ENCODE results near the gene URGCP. TPM values are rescaled to one million over a fixed set of nuclear protein-coding genes. Genes with fewer than 3 reads are reported as not detected.
A peak's percentile ranks its signal among the peaks of the same experiment; 100 is the strongest.

URGCP gene
- total and polyA plus RNA-seq, 12 donors: 14.1 to 46.3 (median 38.6) TPM

DNA sequence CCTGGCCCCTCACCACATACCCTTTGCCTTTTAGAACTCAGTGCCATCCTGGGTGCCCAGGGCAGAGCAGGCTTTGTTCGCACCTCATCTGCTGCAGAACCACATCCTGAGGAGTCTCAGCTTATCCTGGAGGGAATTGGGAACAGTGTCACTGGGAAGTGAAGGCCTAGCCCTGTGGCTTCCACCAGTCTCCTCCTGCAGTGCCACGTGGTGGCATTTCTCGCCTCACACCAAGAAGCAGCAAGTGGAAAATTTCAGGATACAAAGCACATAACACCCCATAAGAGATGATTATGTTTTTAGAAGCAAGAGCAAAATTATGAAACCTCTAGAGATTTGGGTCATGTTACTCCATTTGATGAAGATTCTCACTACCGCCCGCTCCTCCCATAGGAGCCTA lies 46.7 kb upstream of the URGCP start:
- Histone ChIP-seq H3K27ac (no peak overlapping the region), H3K27me3 (no peaks in the 10 kb centered on the region), H3K36me3 (peaks cover 0 to 87% (median 35%) of the 10 kb centered on the region in 9 donors), H3K9me3 (no peaks in the 10 kb centered on the region), H3K4me1 (no peaks in the 10 kb centered on the region), H3K4me3 (no peak overlapping the region)
- ATAC-seq (no peak), DNase-seq (no peak)
- TF ChIP-seq, protein P1, sequence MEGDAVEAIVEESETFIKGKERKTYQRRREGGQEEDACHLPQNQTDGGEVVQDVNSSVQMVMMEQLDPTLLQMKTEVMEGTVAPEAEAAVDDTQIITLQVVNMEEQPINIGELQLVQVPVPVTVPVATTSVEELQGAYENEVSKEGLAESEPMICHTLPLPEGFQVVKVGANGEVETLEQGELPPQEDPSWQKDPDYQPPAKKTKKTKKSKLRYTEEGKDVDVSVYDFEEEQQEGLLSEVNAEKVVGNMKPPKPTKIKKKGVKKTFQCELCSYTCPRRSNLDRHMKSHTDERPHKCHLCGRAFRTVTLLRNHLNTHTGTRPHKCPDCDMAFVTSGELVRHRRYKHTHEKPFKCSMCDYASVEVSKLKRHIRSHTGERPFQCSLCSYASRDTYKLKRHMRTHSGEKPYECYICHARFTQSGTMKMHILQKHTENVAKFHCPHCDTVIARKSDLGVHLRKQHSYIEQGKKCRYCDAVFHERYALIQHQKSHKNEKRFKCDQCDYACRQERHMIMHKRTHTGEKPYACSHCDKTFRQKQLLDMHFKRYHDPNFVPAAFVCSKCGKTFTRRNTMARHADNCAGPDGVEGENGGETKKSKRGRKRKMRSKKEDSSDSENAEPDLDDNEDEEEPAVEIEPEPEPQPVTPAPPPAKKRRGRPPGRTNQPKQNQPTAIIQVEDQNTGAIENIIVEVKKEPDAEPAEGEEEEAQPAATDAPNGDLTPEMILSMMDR (IDR thresholded peaks at IDR 0.05): no peak
- intact Hi-C loops (cut with DNase I): no loop called here
- WGBS, 2 donors: 92 to 94% methylated on average over 5 of the region's 5 CpGs

DNA sequence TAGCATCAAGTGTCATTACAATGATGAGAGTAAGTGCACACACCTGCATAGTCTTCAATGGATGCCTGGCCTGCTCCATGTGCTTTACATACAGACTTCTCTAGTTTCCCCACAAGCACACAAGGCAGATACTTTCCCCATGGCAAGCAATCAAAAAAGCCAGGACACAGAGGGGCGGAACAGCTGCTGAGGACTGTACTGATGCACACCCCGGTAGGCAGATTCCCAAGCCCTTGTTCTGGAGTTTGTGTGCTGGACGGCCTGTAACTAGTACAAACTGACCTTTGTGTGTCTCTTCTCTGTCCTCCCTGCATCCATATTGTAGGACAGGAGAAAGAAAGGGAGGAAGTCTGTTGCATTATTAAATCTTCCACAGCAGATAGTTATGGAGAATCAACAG lies 45.6 kb upstream of the URGCP start:
- Histone ChIP-seq H3K4me3 (no peak overlapping the region), H3K9me3 (no peaks in the 10 kb centered on the region), H3K4me1 (no peaks in the 10 kb centered on the region), H3K27ac (no peak overlapping the region), H3K27me3 (no peaks in the 10 kb centered on the region), H3K36me3 (peaks cover 0 to 95% (median 35%) of the 10 kb centered on the region in 9 donors)
- intact Hi-C loops (cut with DNase I): no loop called here
- peak in 1 of 8 donors; percentile 68 for ATAC-seq
- TF ChIP-seq, protein P1 (IDR thresholded peaks at IDR 0.05): no peak
- no peak for DNase-seq
- WGBS, 2 donors: 80 to 89% methylated on average over 3 of the region's 3 CpGs

DNA sequence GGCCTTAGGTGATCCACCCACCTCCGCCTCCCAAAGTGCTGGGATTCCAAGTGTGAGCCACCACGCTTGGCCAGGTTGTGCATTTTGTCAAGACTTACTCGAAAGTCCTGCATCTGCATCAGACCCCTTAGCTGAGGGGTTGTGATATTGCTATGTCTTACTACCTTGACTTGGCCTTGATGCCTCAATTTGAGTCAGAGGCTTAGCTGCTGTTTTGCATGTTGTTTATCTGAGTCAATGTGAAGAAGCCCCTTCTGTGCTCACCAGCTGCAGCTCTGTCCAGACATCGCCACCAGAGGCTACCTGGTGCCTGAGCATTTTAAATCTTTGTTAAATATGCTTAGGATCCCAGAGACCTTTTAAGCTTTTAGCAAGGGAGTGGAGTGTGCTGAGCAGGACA lies 37.9 kb upstream of the URGCP start:
- no peaks in the 10 kb centered on the region for H3K4me1 ChIP-seq
- ATAC-seq (no peak), DNase-seq (no peak)
- no peaks in the 10 kb centered on the region for H3K9me3 ChIP-seq
- H3K27me3 ChIP-seq: no peaks in the 10 kb centered on the region
- no peak overlapping the region for H3K27ac ChIP-seq
- intact Hi-C loops (cut with DNase I): no loop called here
- no peak overlapping the region for H3K4me3 ChIP-seq
- 94 to 96% methylated on average over 4 of the region's 4 CpGs for WGBS, 2 donors
- TF ChIP-seq, protein P1 (IDR thresholded peaks at IDR 0.05): no peak
- peaks cover 0 to 67% (median 18%) of the 10 kb centered on the region in 9 donors for H3K36me3 ChIP-seq

DNA sequence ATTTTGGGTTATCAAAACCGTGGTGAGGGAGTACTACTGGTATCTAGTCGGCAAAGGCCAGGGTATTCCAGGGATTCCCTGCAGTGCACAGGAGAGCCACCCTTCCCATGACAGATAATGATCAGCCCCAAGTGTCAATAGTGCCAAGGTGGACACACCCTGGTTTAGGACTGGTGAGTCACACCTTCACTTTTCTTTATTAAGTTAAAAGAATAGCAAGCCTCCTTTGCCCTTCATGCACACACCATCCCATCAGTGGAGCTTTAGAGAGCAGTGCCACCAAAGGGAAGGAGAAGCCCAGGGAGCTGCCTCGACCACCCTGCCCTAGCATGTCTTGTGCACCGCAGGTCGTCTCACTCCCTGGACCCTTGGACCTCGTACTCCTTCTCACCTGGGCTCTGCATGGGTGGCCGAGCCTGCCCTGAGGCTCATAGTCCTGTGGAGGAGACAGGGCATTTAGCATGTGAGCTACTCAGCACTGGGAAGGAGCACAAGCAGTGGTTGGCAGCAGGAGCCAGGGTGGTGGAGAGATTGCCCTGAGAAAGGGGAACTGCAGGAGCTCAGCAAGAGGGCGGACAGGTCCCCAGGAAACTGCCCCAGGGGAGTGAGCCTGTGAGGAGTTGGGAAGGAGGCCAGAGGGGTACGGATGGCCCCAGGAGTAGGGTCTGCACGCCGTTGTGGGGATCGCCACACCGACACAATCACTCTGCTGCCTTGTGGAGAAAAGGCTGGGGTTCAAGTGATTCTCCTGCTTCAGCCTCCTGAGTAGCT lies 37.2 kb upstream of the URGCP start:
- Histone ChIP-seq H3K27ac (no peak overlapping the region), H3K36me3 (peaks cover 0 to 66% (median 11%) of the 10 kb centered on the region in 9 donors), H3K4me1 (no peaks in the 10 kb centered on the region), H3K27me3 (no peaks in the 10 kb centered on the region), H3K4me3 (no peak overlapping the region), H3K9me3 (no peaks in the 10 kb centered on the region)
- WGBS, 2 donors: 85 to 87% methylated on average over 13 of the region's 13 CpGs
- TF ChIP-seq, protein P1 (IDR thresholded peaks at IDR 0.05): no peak
- intact Hi-C loops (cut with DNase I): no loop called here
- DNase-seq (no peak), ATAC-seq (peak in 3 of 8 donors; percentile 10 to 34 (median 18))

Measured in heart right ventricle (tissue), 16 donors.